ACC112 (cell line): ENCODE results near the gene PRR12.

Source experiments
- H2AFZ ChIP-seq: fragments of 200-600 bp; sonication (generic); one replicate; pipeline ENCODE4 v1.6.0; 2017; ENCODE audit warnings: antibody characterized with exemption, low read length; ENCODE audit not compliant: unreplicated experiment
- H3K27ac ChIP-seq: fragments of 200-600 bp; sonication (generic); 2 replicates; pipeline ENCODE4 v1.5.1; 2014; ENCODE audit warnings: low read depth, mild to moderate bottlenecking, antibody characterized with exemption, low read length, moderate library complexity
- H3K27me3 ChIP-seq: fragments of 200-600 bp; sonication (generic); 2 replicates; pipeline ENCODE4 v1.6.1; 2014; ENCODE audit warnings: mild to moderate bottlenecking, antibody characterized with exemption, low read length, moderate library complexity, mixed read lengths; ENCODE audit not compliant: insufficient read depth
- H3K36me3 ChIP-seq: fragments of 200-600 bp; sonication (generic); 2 replicates; pipeline ENCODE4 v1.6.1; 2016; ENCODE audit warnings: mild to moderate bottlenecking, antibody characterized with exemption, low read length, moderate library complexity, mixed read lengths; ENCODE audit not compliant: insufficient read depth
- H3K4me1 ChIP-seq: fragments of 200-600 bp; sonication (generic); one replicate; pipeline ENCODE4 v1.6.1; 2016; ENCODE audit warnings: low read length, mixed read lengths; ENCODE audit not compliant: insufficient read depth, unreplicated experiment, control insufficient read depth
- H3K4me3 ChIP-seq: fragments of 200-600 bp; sonication (generic); 2 replicates; pipeline ENCODE4 v1.5.1; 2014; ENCODE audit warnings: mild to moderate bottlenecking, low read depth, low read length
- H3K79me2 ChIP-seq: fragments of 200-600 bp; sonication (generic); one replicate; pipeline ENCODE4 v1.6.0; 2016; ENCODE audit warnings: low read length; ENCODE audit not compliant: control insufficient read depth, unreplicated experiment, insufficient read depth

PRR12 gene

DNA sequence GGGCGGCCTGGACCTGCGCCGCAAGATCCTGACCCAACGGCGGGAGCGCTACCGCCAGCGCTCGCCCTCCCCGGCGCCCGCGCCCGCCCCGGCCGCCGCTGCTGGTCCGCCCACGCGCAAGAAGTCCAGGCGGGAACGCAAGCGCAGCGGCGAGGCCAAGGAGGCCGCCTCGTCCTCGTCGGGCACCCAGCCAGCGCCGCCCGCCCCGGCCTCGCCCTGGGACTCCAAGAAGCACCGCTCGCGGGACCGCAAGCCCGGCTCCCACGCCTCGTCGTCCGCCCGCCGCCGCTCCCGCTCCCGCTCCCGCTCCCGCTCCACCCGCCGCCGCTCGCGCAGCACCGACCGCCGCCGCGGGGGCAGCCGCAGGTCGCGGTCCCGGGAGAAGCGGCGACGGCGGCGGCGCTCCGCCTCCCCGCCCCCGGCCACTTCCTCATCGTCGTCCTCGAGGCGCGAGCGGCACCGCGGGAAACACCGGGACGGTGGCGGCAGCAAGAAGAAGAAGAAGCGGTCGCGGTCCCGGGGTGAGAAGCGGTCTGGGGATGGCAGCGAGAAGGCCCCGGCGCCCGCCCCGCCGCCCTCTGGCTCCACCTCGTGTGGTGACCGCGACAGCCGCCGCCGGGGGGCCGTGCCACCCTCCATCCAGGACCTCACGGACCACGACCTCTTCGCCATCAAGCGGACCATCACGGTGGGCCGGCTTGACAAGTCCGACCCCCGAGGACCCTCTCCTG lies 61.0 kb downstream of the PRR12 start:
- H3K27ac ChIP-seq, result no peak overlapping the region
- H3K79me2 ChIP-seq, result peaks cover 6% of the 10 kb centered on the region
- no peaks in the 10 kb centered on the region for H3K27me3 ChIP-seq
- no peak overlapping the region for H2AFZ ChIP-seq
- H3K4me1 ChIP-seq, result no peaks in the 10 kb centered on the region
- H3K36me3 ChIP-seq, result 0 out of 2 replicates have a peak, but pooled peaks cover 3% of the 10 kb centered on the region
- no peak overlapping the region for H3K4me3 ChIP-seq

DNA sequence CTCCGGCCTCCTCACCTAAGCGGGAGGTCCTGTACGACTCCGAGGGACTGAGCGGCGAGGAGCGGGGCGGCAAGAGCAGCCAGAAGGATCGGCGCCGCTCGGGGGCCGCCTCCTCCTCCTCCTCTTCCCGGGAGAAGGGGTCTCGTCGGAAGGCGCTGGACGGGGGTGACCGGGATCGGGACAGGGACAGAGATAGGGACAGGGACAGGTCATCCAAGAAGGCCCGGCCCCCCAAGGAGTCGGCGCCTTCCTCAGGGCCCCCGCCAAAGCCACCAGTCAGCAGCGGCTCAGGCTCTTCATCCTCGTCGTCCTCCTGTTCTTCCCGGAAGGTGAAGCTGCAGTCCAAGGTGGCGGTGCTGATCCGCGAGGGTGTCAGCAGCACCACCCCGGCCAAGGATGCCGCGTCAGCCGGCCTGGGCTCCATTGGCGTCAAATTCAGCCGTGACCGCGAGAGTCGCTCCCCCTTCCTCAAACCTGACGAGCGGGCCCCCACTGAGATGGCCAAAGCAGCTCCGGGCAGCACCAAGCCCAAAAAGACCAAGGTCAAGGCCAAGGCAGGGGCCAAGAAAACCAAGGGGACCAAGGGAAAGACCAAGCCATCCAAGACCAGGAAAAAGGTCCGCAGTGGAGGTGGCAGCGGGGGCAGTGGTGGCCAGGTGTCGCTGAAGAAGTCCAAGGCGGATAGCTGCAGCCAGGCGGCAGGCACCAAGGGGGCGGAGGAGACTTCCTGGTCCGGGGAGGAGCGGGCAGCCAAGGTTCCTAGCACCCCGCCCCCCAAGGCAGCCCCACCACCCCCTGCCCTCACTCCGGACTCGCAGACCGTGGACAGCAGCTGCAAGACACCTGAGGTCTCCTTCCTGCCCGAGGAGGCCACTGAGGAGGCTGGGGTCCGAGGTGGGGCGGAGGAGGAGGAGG lies 61.8 kb downstream of the PRR12 start:
- H3K4me1 ChIP-seq, result no peaks in the 10 kb centered on the region
- H3K79me2 ChIP-seq, result no peaks in the 10 kb centered on the region
- no peaks in the 10 kb centered on the region for H3K27me3 ChIP-seq
- no peak overlapping the region for H2AFZ ChIP-seq
- 0 out of 2 replicates have a peak, but pooled peaks cover 3% of the 10 kb centered on the region for H3K36me3 ChIP-seq
- no peak overlapping the region for H3K27ac ChIP-seq
- H3K4me3 ChIP-seq, result no peak overlapping the region

DNA sequence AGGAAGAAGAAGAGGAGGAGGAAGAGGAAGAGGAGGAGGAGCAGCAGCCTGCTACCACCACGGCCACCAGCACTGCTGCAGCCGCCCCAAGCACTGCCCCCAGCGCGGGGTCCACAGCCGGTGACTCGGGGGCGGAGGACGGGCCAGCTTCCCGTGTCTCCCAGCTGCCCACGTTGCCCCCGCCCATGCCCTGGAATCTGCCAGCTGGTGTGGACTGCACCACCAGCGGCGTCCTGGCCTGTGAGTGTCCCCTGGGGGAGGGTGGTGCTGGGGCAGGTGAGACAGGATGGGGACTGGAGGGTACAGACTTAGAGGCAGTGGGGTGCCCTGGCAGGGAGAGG lies 62.5 kb downstream of the PRR12 start:
- Histone ChIP-seq H3K4me1 (no peaks in the 10 kb centered on the region), H3K4me3 (no peak overlapping the region), H2AFZ (no peak overlapping the region), H3K27me3 (no peaks in the 10 kb centered on the region), H3K36me3 (0 out of 2 replicates have a peak, but pooled peaks cover 3% of the 10 kb centered on the region), H3K79me2 (no peaks in the 10 kb centered on the region), H3K27ac (no peak overlapping the region)

DNA sequence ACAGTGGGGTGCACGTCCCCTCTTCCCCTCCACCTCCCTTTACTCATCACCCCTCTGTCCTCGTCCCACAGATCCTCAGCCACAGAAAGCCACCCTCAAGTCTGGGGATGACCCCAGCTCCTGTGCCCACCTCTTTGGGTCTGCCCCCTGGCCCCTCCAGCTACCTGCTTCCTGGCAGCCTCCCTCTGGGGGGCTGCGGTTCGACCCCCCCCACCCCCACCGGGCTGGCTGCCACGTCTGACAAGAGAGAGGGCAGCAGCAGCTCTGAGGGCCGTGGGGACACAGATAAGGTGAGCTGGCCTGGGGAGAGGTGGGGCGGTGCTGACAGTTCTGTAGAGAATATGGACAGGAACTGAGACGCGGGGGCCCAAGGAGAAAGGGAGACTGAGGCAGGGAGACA lies 63.6 kb downstream of the PRR12 start:
- no peak overlapping the region for H3K4me3 ChIP-seq
- no peak overlapping the region for H2AFZ ChIP-seq
- H3K36me3 ChIP-seq, result 0 out of 2 replicates have a peak, but pooled peaks cover 3% of the 10 kb centered on the region
- H3K79me2 ChIP-seq, result no peaks in the 10 kb centered on the region
- H3K27ac ChIP-seq, result no peak overlapping the region
- H3K4me1 ChIP-seq, result no peaks in the 10 kb centered on the region
- no peaks in the 10 kb centered on the region for H3K27me3 ChIP-seq

DNA sequence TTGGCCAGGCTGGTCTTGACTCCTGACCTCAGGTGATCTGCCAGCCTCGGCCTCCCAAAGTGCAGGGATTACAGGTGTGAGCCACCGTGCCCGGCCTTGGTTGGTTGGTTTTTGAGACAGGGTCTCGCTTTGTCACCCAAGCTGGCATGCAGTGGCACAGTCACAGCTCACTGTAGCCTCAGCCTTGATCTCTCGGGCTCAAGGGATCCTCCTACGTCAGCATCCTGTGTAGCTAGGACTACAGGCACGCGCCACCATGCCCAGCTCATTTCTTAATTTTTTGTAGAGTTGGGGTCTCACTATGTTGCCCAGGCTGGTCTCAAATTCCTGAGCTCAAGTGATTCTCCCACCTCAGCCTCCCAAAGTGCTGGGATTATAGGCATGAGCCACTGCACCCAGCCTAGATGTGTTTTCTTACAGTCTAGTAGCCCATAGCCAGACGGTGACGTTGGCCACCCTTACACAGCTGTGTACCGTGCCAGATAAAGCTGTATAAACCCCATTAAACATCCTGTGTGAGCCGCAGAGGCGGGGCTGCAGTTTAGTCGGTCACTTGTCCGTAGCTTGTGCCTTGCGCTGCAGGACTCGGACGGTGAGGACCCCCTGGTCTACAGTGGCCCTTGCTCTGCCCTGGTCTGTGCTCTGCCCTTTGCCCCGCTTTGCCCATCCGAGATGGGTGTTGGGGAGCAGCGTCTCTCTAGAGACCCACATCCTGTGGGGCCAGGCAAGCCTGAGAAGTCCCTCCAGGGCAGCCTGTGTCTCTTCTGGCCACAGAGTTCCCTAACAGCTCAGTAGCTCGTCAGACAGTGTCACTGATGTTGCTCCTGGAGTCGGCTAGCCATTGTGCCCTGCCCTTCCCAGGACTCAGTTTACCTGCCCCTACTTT lies 64.8 kb downstream of the PRR12 start:
- no peaks in the 10 kb centered on the region for H3K36me3 ChIP-seq
- H3K27me3 ChIP-seq, result no peaks in the 10 kb centered on the region
- H3K27ac ChIP-seq, result no peak overlapping the region
- no peak overlapping the region for H3K4me3 ChIP-seq
- no peaks in the 10 kb centered on the region for H3K4me1 ChIP-seq
- no peak overlapping the region for H2AFZ ChIP-seq
- H3K79me2 ChIP-seq, result no peaks in the 10 kb centered on the region

DNA sequence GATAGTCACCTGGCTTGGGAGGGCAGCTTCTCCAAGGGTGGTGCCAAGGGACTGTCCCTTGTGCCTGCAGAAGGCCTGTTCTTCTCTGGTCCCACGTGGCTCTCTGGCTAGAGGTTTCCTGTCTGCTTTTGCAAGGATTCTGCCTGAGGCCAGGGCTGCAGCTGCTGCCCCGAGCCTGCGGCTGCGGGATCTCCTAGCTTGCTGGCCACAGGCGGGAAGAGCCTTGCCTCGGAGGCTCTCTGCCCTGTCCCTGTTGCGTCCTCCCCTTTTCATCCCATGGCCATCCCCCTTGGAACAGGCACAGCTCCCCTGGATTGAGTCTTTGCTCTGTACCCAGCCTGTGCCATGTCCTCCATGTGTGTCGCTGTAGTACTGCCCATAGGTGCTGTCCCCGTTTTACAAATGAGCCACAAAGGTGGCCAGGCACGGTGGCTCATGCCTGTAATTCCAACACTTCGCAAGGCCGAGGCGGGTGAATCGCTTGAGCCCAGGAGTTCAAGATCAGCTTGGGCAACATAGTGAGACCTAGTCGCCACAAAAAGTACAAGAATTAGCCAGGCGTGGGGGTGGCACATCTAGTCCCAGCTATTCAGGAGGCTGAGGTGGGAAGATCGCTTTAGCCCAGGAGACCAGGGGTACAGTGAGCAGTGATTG lies 65.6 kb downstream of the PRR12 start:
- Histone ChIP-seq H3K4me1 (no peaks in the 10 kb centered on the region), H3K36me3 (0 out of 2 replicates have a peak, but pooled peaks cover 3% of the 10 kb centered on the region), H3K27me3 (no peaks in the 10 kb centered on the region), H3K27ac (no peak overlapping the region), H2AFZ (no peak overlapping the region), H3K4me3 (no peak overlapping the region), H3K79me2 (no peaks in the 10 kb centered on the region)

DNA sequence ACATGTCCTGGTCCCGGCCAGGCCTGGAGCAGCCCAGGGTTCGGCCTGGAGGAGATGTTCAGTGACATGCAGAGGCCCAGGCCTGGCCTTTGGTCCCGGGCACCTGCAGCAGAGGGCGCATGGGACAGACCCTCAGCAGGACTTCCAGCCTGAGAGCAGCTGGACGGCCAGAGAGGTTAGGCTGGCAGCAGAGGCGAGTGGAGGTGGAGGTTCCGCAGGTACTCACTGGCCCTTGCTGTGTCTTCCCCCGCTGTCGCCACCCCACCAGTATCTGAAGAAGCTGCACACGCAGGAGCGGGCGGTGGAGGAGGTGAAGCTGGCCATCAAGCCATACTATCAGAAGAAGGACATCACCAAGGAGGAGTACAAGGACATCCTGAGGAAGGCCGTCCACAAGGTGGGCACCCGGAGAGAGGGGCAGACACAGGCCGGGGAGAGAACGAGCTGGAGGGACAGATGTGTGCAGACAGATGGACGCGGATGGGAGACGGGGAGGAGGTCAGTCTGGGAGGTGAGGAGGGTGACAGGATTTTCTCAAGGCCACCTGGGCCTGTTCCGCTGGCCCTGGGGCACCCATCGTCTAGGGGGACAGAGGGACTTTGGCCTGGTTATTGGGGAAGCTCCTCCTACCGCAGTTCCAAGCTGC lies 66.6 kb downstream of the PRR12 start:
- no peak overlapping the region for H3K27ac ChIP-seq
- H3K36me3 ChIP-seq, result 0 out of 2 replicates have a peak, but pooled peaks cover 3% of the 10 kb centered on the region
- H3K27me3 ChIP-seq, result no peaks in the 10 kb centered on the region
- H2AFZ ChIP-seq, result no peak overlapping the region
- H3K4me3 ChIP-seq, result no peak overlapping the region
- H3K4me1 ChIP-seq, result no peaks in the 10 kb centered on the region
- no peaks in the 10 kb centered on the region for H3K79me2 ChIP-seq

DNA sequence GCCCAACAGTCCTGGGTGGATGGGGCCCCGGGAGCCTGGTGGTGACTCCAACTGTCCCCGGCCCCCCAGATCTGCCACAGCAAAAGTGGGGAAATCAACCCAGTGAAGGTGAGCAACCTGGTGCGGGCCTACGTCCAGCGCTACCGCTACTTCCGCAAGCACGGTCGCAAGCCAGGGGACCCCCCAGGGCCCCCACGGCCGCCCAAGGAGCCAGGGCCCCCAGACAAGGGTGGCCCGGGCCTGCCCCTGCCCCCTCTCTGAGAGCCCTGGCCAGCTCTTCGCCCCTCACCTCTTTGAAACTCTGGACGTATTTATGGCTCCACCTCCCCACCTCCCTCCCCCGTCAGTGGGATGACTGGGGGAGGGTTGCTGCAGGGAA lies 67.1 kb downstream of the PRR12 start:
- Histone ChIP-seq H3K36me3 (0 out of 2 replicates have a peak, but pooled peaks cover 3% of the 10 kb centered on the region), H3K27ac (no peak overlapping the region), H3K27me3 (no peaks in the 10 kb centered on the region), H2AFZ (no peak overlapping the region), H3K4me1 (no peaks in the 10 kb centered on the region), H3K4me3 (no peak overlapping the region), H3K79me2 (no peaks in the 10 kb centered on the region)

DNA sequence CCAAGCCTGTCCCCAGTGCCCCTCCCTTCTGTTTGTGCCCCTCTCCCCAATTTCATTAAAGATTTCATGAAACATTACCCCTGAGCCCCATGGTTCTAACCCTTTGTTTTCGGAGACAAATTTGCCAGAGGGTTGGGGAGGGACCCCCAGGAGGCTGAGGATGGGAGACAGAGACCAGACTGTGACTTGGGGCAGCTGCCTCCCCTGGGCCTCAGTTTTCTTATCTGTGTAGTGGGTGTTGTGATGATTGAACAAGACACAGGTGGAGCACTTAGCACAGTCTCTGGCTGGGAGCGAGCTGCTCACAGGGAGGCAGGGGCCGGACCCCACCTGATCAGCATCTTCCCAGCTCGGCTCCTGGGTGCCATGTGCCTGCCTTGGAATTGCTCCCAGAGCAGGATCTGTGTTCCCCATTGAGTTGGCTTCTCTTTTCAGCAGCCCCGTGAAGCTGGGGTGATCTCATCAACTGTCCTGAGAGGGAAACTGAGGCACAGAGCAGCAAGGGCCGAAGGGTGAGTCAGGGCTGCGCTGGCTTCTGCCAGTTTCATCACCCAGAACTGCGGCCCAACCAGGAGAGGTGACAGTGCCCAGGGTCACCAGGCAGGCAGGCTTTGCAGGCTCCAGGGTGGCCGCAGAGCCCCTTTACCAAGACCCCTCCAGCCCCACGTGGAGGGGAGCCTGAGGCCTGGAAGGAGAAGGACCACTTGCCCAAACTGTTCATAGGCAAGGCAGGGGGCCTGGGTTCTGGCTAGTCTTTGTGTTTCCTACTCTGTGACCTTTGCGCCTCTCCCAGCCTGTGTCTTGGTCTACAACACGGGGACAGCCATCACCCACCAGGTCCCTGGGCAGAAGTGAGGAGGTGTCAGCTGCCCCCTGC lies 67.8 kb downstream of the PRR12 start:
- no peaks in the 10 kb centered on the region for H3K27me3 ChIP-seq
- H2AFZ ChIP-seq, result no peak overlapping the region
- no peak overlapping the region for H3K27ac ChIP-seq
- no peaks in the 10 kb centered on the region for H3K79me2 ChIP-seq
- H3K4me3 ChIP-seq, result no peak overlapping the region
- H3K4me1 ChIP-seq, result no peaks in the 10 kb centered on the region
- H3K36me3 ChIP-seq, result 0 out of 2 replicates have a peak, but pooled peaks cover 3% of the 10 kb centered on the region
